ENCODE data around the gene STK17A.
A peak's percentile ranks its signal among the peaks of the same experiment; 100 is the strongest.

Gene STK17A

DNA sequence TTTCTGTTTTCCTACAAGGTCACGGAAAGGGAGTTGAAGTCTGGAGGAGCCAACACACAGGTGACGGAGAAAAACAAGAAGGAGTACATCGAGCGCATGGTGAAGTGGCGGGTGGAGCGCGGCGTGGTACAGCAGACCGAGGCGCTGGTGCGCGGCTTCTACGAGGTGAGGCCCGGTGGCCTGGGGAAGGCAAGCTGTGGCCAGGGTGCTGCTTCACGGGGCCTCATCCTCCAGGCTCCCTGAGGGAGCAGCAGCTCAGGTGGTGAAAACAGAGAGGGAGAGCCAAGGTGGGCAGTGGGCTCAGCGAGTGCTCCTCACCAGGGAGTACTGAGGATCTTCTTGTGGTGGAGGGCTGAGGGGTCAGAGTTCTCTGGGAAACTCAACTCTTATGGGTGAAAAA is 32.5 kb upstream of the STK17A start:
- Histone ChIP-seq H3K4me3 (ENCODE audit: low read depth, low read length) (no peak overlapping the region), H3K27me3 (replicated peaks) (no peaks in the 10 kb centered on the region), H3K27ac (no peak overlapping the region), H3K36me3 (replicated peaks) (no peaks in the 10 kb centered on the region)
- no peak for DNase-seq
- TF ChIP-seq, protein P1, sequence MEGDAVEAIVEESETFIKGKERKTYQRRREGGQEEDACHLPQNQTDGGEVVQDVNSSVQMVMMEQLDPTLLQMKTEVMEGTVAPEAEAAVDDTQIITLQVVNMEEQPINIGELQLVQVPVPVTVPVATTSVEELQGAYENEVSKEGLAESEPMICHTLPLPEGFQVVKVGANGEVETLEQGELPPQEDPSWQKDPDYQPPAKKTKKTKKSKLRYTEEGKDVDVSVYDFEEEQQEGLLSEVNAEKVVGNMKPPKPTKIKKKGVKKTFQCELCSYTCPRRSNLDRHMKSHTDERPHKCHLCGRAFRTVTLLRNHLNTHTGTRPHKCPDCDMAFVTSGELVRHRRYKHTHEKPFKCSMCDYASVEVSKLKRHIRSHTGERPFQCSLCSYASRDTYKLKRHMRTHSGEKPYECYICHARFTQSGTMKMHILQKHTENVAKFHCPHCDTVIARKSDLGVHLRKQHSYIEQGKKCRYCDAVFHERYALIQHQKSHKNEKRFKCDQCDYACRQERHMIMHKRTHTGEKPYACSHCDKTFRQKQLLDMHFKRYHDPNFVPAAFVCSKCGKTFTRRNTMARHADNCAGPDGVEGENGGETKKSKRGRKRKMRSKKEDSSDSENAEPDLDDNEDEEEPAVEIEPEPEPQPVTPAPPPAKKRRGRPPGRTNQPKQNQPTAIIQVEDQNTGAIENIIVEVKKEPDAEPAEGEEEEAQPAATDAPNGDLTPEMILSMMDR (IDR thresholded peaks at IDR 0.05; ENCODE audit: low read depth, low read length, missing control alignments), result no peak
- in situ Hi-C loops (cut with HindIII; ENCODE audit: low pct_ligation_motif_present, low sequenced_read_pairs), result no loop called here

GRCh38 chr7:43552122-43552521 is 30.8 kb upstream of the STK17A start:
- DNase-seq, result no peak
- in situ Hi-C loops (cut with HindIII; ENCODE audit: low pct_ligation_motif_present, low sequenced_read_pairs), result no loop called here
- H3K27me3 ChIP-seq (replicated peaks), result no peaks in the 10 kb centered on the region
- TF ChIP-seq, protein P1 (IDR thresholded peaks at IDR 0.05; ENCODE audit: low read depth, low read length, missing control alignments), result no peak
- no peak overlapping the region for H3K4me3 ChIP-seq (ENCODE audit: low read depth, low read length)
- H3K36me3 ChIP-seq (replicated peaks), result no peaks in the 10 kb centered on the region
- H3K27ac ChIP-seq, result no peak overlapping the region

DNA sequence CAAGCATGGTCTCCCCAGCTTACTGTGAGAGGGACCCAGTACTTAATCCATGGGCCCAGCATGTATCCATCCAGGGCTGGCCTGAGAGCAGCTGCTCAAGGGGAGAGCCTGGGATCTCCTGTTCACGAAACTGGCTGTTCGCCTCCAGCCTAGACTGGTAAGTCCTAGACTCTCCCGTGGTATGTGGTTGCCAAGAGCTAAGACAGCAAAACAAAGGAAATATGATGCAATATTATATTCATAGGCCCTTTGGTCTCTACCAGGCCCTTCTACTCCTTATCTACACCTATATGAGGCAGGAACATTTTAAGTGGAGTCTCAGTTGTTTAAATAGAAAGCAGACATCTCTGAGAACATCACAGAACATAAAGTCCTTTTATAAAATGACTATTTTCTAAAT is 28.9 kb upstream of the STK17A start:
- H3K4me3 ChIP-seq (ENCODE audit: low read depth, low read length), result no peak overlapping the region
- H3K36me3 ChIP-seq (replicated peaks), result no peaks in the 10 kb centered on the region
- DNase-seq, result peak; percentile 69
- TF ChIP-seq, protein P1 (IDR thresholded peaks at IDR 0.05; ENCODE audit: low read depth, low read length, missing control alignments), result no peak
- no peak overlapping the region for H3K27ac ChIP-seq
- H3K27me3 ChIP-seq (replicated peaks), result no peaks in the 10 kb centered on the region
- in situ Hi-C loops (cut with HindIII; ENCODE audit: low pct_ligation_motif_present, low sequenced_read_pairs), result no loop called here

DNA sequence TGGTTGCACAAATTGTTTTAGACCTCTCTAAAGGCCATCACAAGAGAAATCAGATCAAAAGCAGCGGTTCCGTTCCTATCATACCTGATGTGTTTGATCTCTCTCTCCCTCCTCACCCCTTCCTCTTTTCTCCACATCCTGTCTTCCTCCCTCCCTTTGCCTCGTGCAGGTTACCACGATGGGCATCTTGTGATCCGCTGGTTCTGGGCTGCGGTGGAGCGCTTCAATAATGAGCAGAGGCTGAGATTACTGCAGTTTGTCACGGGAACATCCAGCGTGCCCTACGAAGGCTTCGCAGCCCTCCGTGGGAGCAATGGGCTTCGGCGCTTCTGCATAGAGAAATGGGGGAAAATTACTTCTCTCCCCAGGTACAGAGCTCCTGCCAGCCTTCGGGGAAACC is 28.5 kb upstream of the STK17A start:
- H3K36me3 ChIP-seq (replicated peaks), result no peaks in the 10 kb centered on the region
- TF ChIP-seq, protein P1 (IDR thresholded peaks at IDR 0.05; ENCODE audit: low read depth, low read length, missing control alignments), result no peak
- no peak overlapping the region for H3K27ac ChIP-seq
- no peak overlapping the region for H3K4me3 ChIP-seq (ENCODE audit: low read depth, low read length)
- DNase-seq, result no peak
- in situ Hi-C loops (cut with HindIII; ENCODE audit: low pct_ligation_motif_present, low sequenced_read_pairs), result no loop called here
- no peaks in the 10 kb centered on the region for H3K27me3 ChIP-seq (replicated peaks)

DNA sequence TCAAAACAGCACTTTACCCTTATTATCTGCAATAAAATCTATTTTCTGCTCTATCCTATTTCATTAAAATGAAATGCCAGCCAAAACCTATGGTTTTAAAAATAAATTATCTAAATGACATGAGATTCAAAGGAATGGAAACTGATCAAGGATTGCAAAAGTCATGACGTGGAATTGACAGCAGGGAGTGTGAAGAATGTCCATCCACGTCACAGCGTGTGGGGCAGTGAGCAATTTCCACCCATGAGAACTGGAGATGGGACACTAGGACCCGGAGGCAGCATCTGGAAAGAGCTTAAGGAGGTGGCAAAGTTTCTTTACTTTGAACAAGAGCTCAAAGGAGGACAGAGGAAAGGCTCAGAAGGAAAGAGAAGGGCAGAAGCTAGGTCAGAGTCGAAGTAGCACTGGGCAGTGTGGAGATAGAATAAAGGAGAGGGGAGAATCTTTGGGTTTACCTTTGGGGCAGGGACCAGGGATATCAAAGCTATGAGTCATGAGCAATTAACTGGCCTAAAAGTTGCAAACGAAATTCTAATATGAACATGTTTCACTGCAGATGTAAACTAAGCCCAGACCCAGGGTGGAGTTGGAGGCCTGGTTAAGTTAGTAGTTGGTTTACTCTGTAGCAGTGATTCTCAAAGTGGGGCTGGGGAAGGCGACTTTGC is 24.9 kb upstream of the STK17A start:
- no peak for DNase-seq
- in situ Hi-C loops (cut with HindIII; ENCODE audit: low pct_ligation_motif_present, low sequenced_read_pairs), result no loop called here
- TF ChIP-seq, protein P1 (IDR thresholded peaks at IDR 0.05; ENCODE audit: low read depth, low read length, missing control alignments), result no peak
- no peak overlapping the region for H3K4me3 ChIP-seq (ENCODE audit: low read depth, low read length)
- H3K36me3 ChIP-seq (replicated peaks), result no peaks in the 10 kb centered on the region
- H3K27me3 ChIP-seq (replicated peaks), result no peaks in the 10 kb centered on the region
- H3K27ac ChIP-seq, result no peak overlapping the region
